K562 (cell line): ENCODE results near the gene SKAP1. TPM values are rescaled to one million over a fixed set of nuclear protein-coding genes. Genes with fewer than 3 reads are reported as not detected.

Experiments
- CREM ChIP-seq: IDR thresholded peaks from 2 replicates; pipeline ENCODE4 v1.6.1; 2014; ENCODE audit warnings: antibody characterized with exemption, low read depth
- E2F6 ChIP-seq, 2 experiments: IDR thresholded peaks; 2 replicates each; pipeline ENCODE4 v1.6.1; 2011; ENCODE audit warnings: borderline replicate concordance in 1 of 2, control low read depth in 1 of 2, low read depth in 1 of 2, low read length in 1 of 2, mild to moderate bottlenecking in 1 of 2, mixed read lengths in 1 of 2, moderate library complexity in 1 of 2; ENCODE audit not compliant: insufficient read depth in 1 of 2, insufficient read length in 1 of 2, poor library complexity in 1 of 2, severe bottlenecking in 1 of 2; ENCODE audit errors: extremely low read depth in 1 of 2
- ETV1 ChIP-seq: fragments of 450-650 bp; conservative IDR thresholded peaks from 2 replicates; pipeline ENCODE4 v1.6.1; 2016; ENCODE audit warnings: missing genetic modification characterization, control low read depth, low read depth, missing compliant biosample characterization
- FOXA1 ChIP-seq: fragments of 450-650 bp; IDR thresholded peaks from 2 replicates; pipeline ENCODE4 v1.6.1; 2016; ENCODE audit warnings: mild to moderate bottlenecking, borderline replicate concordance
- FOXJ3 ChIP-seq: sonication (generic); formaldehyde crosslinking; IDR thresholded peaks from 2 replicates; pipeline ENCODE4 v1.4.0; 2020; ENCODE audit warnings: mild to moderate bottlenecking, missing genetic modification reagents
- GABPB2 ChIP-seq: fragments of 250-450 bp; sonication (Bioruptor Pico); conservative IDR thresholded peaks from 2 replicates; pipeline ENCODE4 v1.5.1; 2021; ENCODE audit warnings: mild to moderate bottlenecking
- HINFP ChIP-seq: fragments of 450-650 bp; conservative IDR thresholded peaks from 2 replicates; pipeline ENCODE4 v1.6.1; 2016; ENCODE audit warnings: missing genetic modification characterization, low read depth, mild to moderate bottlenecking, control low read depth, missing compliant biosample characterization
- L3MBTL2 ChIP-seq: fragments of 450-650 bp; IDR thresholded peaks from 2 replicates; pipeline ENCODE4 v1.6.1; 2016; ENCODE audit warnings: mild to moderate bottlenecking, moderate library complexity
- MCM3 ChIP-seq: fragments of 450-650 bp; IDR thresholded peaks from 2 replicates; pipeline ENCODE4 v1.6.1; 2016
- NCOA1 ChIP-seq: fragments of 450-650 bp; IDR thresholded peaks from 2 replicates; pipeline ENCODE4 v1.6.1; 2016; ENCODE audit warnings: low read depth
- PCBP1 ChIP-seq: fragments of 200-400 bp; formaldehyde crosslinking; IDR thresholded peaks from 2 replicates; pipeline ENCODE4 v1.6.1; 2018; ENCODE audit warnings: mild to moderate bottlenecking, low read depth, low read length; ENCODE audit not compliant: poor library complexity, severe bottlenecking
- POLR2AphosphoS2 ChIP-seq: IDR thresholded peaks from 2 replicates; pipeline ENCODE4 v1.6.1; 2012; ENCODE audit warnings: low read length, improper control_type of control experiment
- RAD21 ChIP-seq, 2 experiments: fragments of 250-450 bp in 1 of 2; fragments of 450-650 bp in 1 of 2; sonication (Bioruptor Pico) in 1 of 2; formaldehyde crosslinking in 1 of 2; IDR thresholded peaks in 1 of 2; conservative IDR thresholded peaks in 1 of 2; 2 replicates each; pipeline versions ENCODE4 v1.4.0 to v1.8.0; 2020 to 2022; ENCODE audit warnings: mild to moderate bottlenecking in 2 of 2, moderate library complexity in 1 of 2
- SMARCC2 ChIP-seq: fragments of 450-650 bp; IDR thresholded peaks from 2 replicates; pipeline ENCODE4 v1.6.1; 2017; ENCODE audit warnings: antibody characterized with exemption, moderate library complexity, mild to moderate bottlenecking, low read depth
- ZKSCAN1 ChIP-seq: fragments of 150-350 bp; IDR thresholded peaks from 2 replicates; pipeline ENCODE4 v1.6.1; 2016; ENCODE audit warnings: low read depth, low read length
- ZNF121 ChIP-seq: sonication (generic); formaldehyde crosslinking; conservative IDR thresholded peaks from 2 replicates; pipeline ENCODE4 v1.8.0; 2022; ENCODE audit warnings: missing genetic modification reagents
- ZNF253 ChIP-seq: fragments of 250-450 bp; sonication (Bioruptor Pico); conservative IDR thresholded peaks from 2 replicates; pipeline ENCODE4 v1.6.1; 2021; ENCODE audit warnings: mild to moderate bottlenecking
- ZNF444 ChIP-seq: fragments of 250-450 bp; sonication (Bioruptor Pico); IDR thresholded peaks from 2 replicates; pipeline ENCODE4 v1.4.0; 2020; ENCODE audit warnings: mild to moderate bottlenecking, moderate library complexity
- ZNF699 ChIP-seq: fragments of 250-450 bp; sonication (Bioruptor Pico); IDR thresholded peaks from 2 replicates; pipeline ENCODE4 v1.8.0; 2021; ENCODE audit warnings: mild to moderate bottlenecking, moderate library complexity; ENCODE audit not compliant: insufficient replicate concordance
- ZZZ3 ChIP-seq: fragments of 450-650 bp; IDR thresholded peaks from 2 replicates; pipeline ENCODE4 v1.6.1; 2016; ENCODE audit warnings: antibody characterized with exemption, mild to moderate bottlenecking, moderate library complexity
- polyA plus RNA-seq, 8 experiments: library from polyadenylated mRNA; depleted of rRNA in 4 of 8; stranded (reverse) in 5 of 8; unstranded in 3 of 8; fragments of >200 nt; fragmentation: Nextera tagmentation in 2 of 8; fragmentation: Illumina TruSeq in 1 of 8; extraction: Ambion mirVana in 2 of 8; extraction: Trizol in 1 of 8; gene quantifications; 2 replicates each; pipeline versions ENCODE4 v1.2.1 to v1.2.3, GENCODE V29; 2011 to 2014; ENCODE audit warnings: inconsistent platforms in 1 of 8, missing spikeins in 1 of 8
- total RNA-seq, 7 experiments: library from RNA; depleted of rRNA in 6 of 7; stranded (reverse); fragments of >200 nt in 6 of 7; fragmentation: Illumina TruSeq in 2 of 7; extraction: Trizol in 2 of 7; gene quantifications; 2 replicates each; pipeline versions ENCODE4 v1.2.1 to v1.2.3, GENCODE V29; 2011 to 2021; ENCODE audit warnings: low replicate concordance in 1 of 7
- TF ChIP-seq, protein P1 (sequence below): fragments of 250-450 bp; sonication (Bioruptor Pico); IDR thresholded peaks from 2 replicates; pipeline ENCODE4 v1.5.0; 2021; ENCODE audit warnings: mild to moderate bottlenecking, moderate library complexity
- TF ChIP-seq, protein P2 (sequence below): fragments of 250-450 bp; sonication (Bioruptor Pico); IDR thresholded peaks from 2 replicates; pipeline ENCODE4 v1.4.0; 2020

SKAP1 gene
- total and polyA plus RNA-seq, 9 of the 15 experiments (the other 6 are each of a cell fraction or from before 2014, with no cell fraction given), result 0.06 to 0.80 (median 0.10) TPM; not detected in 4

- no peak for TF ChIP-seq HINFP (tag)
- no peak for TF ChIP-seq RAD21 (CRISPR knock-in tag; conservative IDR thresholded peaks at IDR 0.05 in 1 of 2, IDR thresholded peaks at IDR 0.05 in 1 of 2)
- no peak for TF ChIP-seq ZNF699 (CRISPR knock-in tag)
- TF ChIP-seq ZKSCAN1, result no peak
- TF ChIP-seq GABPB2 (CRISPR knock-in tag), result no peak
- no peak for TF ChIP-seq CREM
- TF ChIP-seq MCM3, result no peak
- TF ChIP-seq, protein P1, sequence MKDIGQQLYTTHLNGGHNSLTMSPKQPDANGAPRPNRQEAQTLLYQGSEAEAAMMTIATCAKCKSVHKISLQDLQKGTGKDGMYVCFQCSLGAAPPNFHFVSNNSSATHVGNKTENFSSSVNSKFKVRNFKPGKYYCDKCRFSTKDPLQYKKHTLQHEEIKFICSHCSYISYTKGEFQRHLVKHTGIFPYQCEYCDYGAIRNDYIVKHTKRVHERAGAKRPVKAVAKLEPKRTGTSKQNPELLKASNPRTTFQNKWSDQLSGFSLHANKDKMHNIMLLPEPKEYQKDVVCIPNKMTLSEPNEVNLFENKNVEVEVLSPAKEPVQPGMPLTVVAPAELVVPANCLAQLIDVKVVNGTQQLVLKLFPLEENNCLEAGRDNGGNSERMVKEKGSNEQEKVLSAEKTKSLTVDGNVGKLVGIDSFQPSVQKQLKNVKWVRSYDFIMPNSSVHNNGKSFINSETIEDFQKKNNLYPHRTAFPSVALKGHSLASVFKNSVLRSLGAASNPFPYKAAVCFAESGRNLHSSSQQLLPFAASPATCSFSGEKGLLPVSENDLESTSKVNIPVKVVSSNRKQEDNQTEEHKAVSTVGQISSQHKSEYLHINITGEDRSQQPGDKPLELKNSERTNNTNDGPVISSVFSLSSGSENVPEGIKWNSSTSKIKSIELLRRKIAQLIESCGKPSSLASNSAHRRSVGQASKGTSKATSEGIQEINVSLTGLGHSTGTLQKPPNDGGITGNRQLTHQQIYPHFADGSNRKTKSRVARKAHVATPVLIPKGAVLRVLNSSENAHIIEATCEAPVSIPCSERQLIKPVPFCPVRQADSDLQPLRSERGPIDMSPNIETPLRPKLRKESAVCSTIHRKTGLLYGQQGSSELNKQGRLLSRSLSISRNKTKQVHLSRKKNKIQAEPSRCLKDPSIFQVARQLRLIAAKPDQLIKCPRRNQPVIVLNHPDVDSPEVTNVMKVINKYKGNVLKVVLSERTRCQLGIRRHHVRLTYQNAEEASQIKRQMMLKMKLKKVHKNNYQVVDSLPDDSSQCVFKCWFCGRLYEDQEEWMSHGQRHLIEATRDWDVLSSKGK (CRISPR knock-in tag), result no peak
- TF ChIP-seq ETV1 (tag), result peak; percentile 30; the same call in 1 of the 2 replicates
- TF ChIP-seq NCOA1, result no peak
- TF ChIP-seq ZZZ3, result no peak
- TF ChIP-seq ZNF253 (CRISPR knock-in tag), result no peak
- no peak for TF ChIP-seq POLR2AphosphoS2
- no peak for TF ChIP-seq FOXA1
- TF ChIP-seq L3MBTL2, result peak; percentile 44; the same call in 1 of the 2 replicates
- TF ChIP-seq, protein P2, sequence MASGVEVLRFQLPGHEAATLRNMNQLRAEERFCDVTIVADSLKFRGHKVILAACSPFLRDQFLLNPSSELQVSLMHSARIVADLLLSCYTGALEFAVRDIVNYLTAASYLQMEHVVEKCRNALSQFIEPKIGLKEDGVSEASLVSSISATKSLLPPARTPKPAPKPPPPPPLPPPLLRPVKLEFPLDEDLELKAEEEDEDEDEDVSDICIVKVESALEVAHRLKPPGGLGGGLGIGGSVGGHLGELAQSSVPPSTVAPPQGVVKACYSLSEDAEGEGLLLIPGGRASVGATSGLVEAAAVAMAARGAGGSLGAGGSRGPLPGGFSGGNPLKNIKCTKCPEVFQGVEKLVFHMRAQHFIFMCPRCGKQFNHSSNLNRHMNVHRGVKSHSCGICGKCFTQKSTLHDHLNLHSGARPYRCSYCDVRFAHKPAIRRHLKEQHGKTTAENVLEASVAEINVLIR (CRISPR knock-in tag), result 0 out of 2 replicates have a peak, but pooled peaks have one; percentile 10
- no peak for TF ChIP-seq SMARCC2
- TF ChIP-seq ZNF121, result no peak
- TF ChIP-seq PCBP1, result no peak
- TF ChIP-seq ZNF444 (CRISPR knock-in tag), result no peak
- TF ChIP-seq E2F6 (IDR thresholded peaks at IDR 0.05; ENCODE audit: borderline replicate concordance in 1 of 2, extremely low read depth in 1 of 2, insufficient read depth in 1 of 2, insufficient read length in 1 of 2, low read depth in 1 of 2, low read length in 1 of 2, poor library complexity in 1 of 2, severe bottlenecking in 1 of 2), result peak in 1 of 2 experiments; percentile 55
- TF ChIP-seq FOXJ3 (CRISPR knock-in tag), result no peak
These were observed 2.4 kb downstream of the SKAP1 start (continued) for GRCh38 chr17:48427598-48427997.
